ENCODE results near the gene SLC19A1.
A peak's percentile ranks its signal among the peaks of the same experiment; 100 is the strongest.

Gene SLC19A1

GRCh38 chr21:45488931-45489721 lies 53.1 kb downstream of the SLC19A1 start:
- no peak for DNase-seq

- DNase-seq, result no peak
Measured at GRCh38 chr21:45487891-45488600, 54.2 kb downstream of the SLC19A1 start.

GRCh38 chr21:45487161-45487806 lies 55.0 kb downstream of the SLC19A1 start:
- no peak for DNase-seq

- DNase-seq, result no peak
Measured at GRCh38 chr21:45486443-45487160, 55.6 kb downstream of the SLC19A1 start.

GRCh38 chr21:45485686-45486442 lies 56.4 kb downstream of the SLC19A1 start:
- DNase-seq, result no peak

GRCh38 chr21:45484318-45484717 lies 57.9 kb downstream of the SLC19A1 start:
- DNase-seq, result no peak

GRCh38 chr21:45482899-45483821 lies 59.1 kb downstream of the SLC19A1 start:
- no peak for DNase-seq

GRCh38 chr21:45481977-45482898 lies 60.0 kb downstream of the SLC19A1 start:
- DNase-seq, result no peak

- DNase-seq, result no peak
Measured at GRCh38 chr21:45481566-45481965, 60.7 kb downstream of the SLC19A1 start.

- no peak for DNase-seq
Measured at GRCh38 chr21:45480701-45481500, 61.3 kb downstream of the SLC19A1 start.

GRCh38 chr21:45479691-45480675 lies 62.3 kb downstream of the SLC19A1 start:
- DNase-seq, result no peak

GRCh38 chr21:45478816-45479669 lies 63.2 kb downstream of the SLC19A1 start:
- no peak for DNase-seq

- peak; percentile 92 for DNase-seq
Measured at GRCh38 chr21:45478115-45478801, 64.0 kb downstream of the SLC19A1 start.

- no peak for DNase-seq
Measured at GRCh38 chr21:45477176-45478114, 64.8 kb downstream of the SLC19A1 start.

GRCh38 chr21:45476582-45476981 lies 65.7 kb downstream of the SLC19A1 start:
- no peak for DNase-seq
